ENCODE data around the gene SECISBP2L. TPM values are rescaled to one million over a fixed set of nuclear protein-coding genes. Genes with fewer than 3 reads are reported as not detected.

Gene SECISBP2L
- 3.8 to 9.0 TPM (median 8.4 TPM) in 5 replicates for total RNA-seq (2022; extraction: Qiagen RNA extraction; ENCODE audit: low read depth)

GRCh38 chr15:49046220-49047102 is at the start of gene SECISBP2L:
Gene SECISBP2L (minus strand): TSS chr15:49046446. CDS start chr15:49046299, 147 bp downstream.

GRCh38 chr15:48963524-48964113 is 82.6 kb downstream of the SECISBP2L start, which contains the start of gene SHC4:
Gene SHC4 (minus strand): TSS chr15:48963919. CDS start chr15:48963015, 904 bp downstream.

Other genes starting within 250 kb of the SECISBP2L start
- 2.5 to 11.5 TPM (median 4.2 TPM) in 5 replicates for gene CEP152, start 235.4 kb downstream of the SECISBP2L start, total RNA-seq (2022; extraction: Qiagen RNA extraction; ENCODE audit: low read depth)
- gene EID1, start 168.3 kb downstream of the SECISBP2L start, total RNA-seq (2022; extraction: Qiagen RNA extraction; ENCODE audit: low read depth): 108 to 138 TPM (median 116 TPM) in 5 replicates
- gene SHC4, start 82.5 kb downstream of the SECISBP2L start, total RNA-seq (2022; extraction: Qiagen RNA extraction; ENCODE audit: low read depth): 0.54 to 1.4 TPM (median 0.80 TPM) in 5 replicates
- 45.0 to 122 TPM (median 58.5 TPM) in 5 replicates for gene COPS2, start 109.2 kb upstream of the SECISBP2L start, total RNA-seq (2022; extraction: Qiagen RNA extraction; ENCODE audit: low read depth)
- 17.3 to 26.8 TPM (median 22.9 TPM) in 5 replicates for gene GALK2, start 123.8 kb upstream of the SECISBP2L start, total RNA-seq (2022; extraction: Qiagen RNA extraction; ENCODE audit: low read depth)